ENCODE data around the gene HMGCS1. TPM values are rescaled to one million over a fixed set of nuclear protein-coding genes. Genes with fewer than 3 reads are reported as not detected.
"Not testable (repeated sequence)": the region's sequence is repeated elsewhere in the genome, so short reads cannot be mapped to it uniquely, and the experiment has no call there.

HMGCS1 gene
- total RNA-seq, 1 donor from 2014 or later: 146 TPM

DNA sequence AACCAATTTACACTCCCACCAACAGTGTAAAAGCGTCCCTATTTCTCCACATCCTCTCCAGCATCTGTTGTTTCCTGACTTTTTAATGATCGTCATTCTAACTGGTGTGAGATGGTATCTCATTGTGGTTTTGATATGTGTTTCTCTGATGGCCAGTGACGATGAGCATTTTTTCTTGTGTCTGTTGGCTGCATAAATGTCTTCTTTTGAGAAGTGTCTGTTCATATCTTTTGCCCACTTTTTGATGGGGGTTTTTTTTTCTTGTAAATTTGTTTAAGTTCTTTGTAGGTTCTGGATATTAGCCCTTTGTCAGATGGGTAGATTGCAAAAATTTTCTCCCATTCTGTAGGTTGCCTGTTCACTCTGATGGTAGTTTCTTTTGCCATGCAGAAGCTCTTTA lies 10.3 kb upstream of the HMGCS1 start:
- not testable (repeated sequence) for H3K4me3 ChIP-seq (ENCODE audit: insufficient read depth, low read depth, low read length); H3K9me3 ChIP-seq (ENCODE audit: insufficient read depth, low read depth, low read length); H3K27ac Mint-ChIP-seq (ENCODE audit: unreplicated experiment); H3K9ac ChIP-seq (ENCODE audit: low read length); H3K4me1 ChIP-seq (ENCODE audit: insufficient read depth, low read length); H3K4me1 Mint-ChIP-seq (ENCODE audit: low read depth, unreplicated experiment); H3K36me3 Mint-ChIP-seq (ENCODE audit: low read depth, unreplicated experiment); H3K36me3 ChIP-seq (ENCODE audit: insufficient read depth, low read length); H3K4me3 Mint-ChIP-seq (ENCODE audit: unreplicated experiment); H4K20me1 ChIP-seq (ENCODE audit: insufficient read depth, low read length); H3K27ac ChIP-seq (ENCODE audit: low read depth, low read length); H3K79me2 ChIP-seq (ENCODE audit: insufficient read depth, low read length); H3K27me3 Mint-ChIP-seq (ENCODE audit: low read depth, unreplicated experiment); H3K27me3 ChIP-seq (ENCODE audit: insufficient read depth, low read length); H2AFZ ChIP-seq (ENCODE audit: low read depth, low read length); H3K4me2 ChIP-seq (ENCODE audit: low read length); DNase-seq (ENCODE audit: low read depth); FAIRE-seq
- H3K9me3 Mint-ChIP-seq (ENCODE audit: unreplicated experiment): peaks cover 14% of the 10 kb centered on the region

DNA sequence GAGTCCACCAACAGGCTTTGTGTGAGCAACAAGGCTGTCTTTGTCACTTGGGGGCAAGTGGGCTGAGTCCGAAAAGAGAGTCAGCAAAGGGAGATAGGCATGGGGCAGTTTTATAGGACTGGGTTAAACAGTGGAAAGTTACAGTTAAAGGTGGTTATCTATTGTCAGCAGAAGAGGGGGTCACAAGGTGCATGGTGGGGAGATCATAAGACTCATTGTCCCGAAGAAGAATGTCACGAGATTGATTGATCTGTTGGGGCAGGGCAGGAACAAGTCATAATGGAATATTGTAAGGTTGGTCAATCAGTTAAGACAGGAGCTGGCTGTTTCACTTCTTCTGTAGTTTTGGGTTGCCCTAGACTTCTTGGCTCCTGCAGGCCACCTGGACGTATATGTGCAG lies 7.6 kb upstream of the HMGCS1 start:
- Mint-ChIP-seq H3K36me3 (ENCODE audit: low read depth, unreplicated experiment) (no peaks in the 10 kb centered on the region), H3K4me3 (ENCODE audit: unreplicated experiment) (no peak overlapping the region), H3K4me1 (ENCODE audit: low read depth, unreplicated experiment) (peaks cover 2% of the 10 kb centered on the region), H3K9me3 (ENCODE audit: unreplicated experiment) (peaks cover 2% of the 10 kb centered on the region), H3K27me3 (ENCODE audit: low read depth, unreplicated experiment) (no peaks in the 10 kb centered on the region), H3K27ac (ENCODE audit: unreplicated experiment) (no peak overlapping the region)
- TF ChIP-seq EZH2 (IDR thresholded peaks at IDR 0.05; ENCODE audit: insufficient read depth, low read length): no peak
- TF ChIP-seq, protein P1, sequence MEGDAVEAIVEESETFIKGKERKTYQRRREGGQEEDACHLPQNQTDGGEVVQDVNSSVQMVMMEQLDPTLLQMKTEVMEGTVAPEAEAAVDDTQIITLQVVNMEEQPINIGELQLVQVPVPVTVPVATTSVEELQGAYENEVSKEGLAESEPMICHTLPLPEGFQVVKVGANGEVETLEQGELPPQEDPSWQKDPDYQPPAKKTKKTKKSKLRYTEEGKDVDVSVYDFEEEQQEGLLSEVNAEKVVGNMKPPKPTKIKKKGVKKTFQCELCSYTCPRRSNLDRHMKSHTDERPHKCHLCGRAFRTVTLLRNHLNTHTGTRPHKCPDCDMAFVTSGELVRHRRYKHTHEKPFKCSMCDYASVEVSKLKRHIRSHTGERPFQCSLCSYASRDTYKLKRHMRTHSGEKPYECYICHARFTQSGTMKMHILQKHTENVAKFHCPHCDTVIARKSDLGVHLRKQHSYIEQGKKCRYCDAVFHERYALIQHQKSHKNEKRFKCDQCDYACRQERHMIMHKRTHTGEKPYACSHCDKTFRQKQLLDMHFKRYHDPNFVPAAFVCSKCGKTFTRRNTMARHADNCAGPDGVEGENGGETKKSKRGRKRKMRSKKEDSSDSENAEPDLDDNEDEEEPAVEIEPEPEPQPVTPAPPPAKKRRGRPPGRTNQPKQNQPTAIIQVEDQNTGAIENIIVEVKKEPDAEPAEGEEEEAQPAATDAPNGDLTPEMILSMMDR (IDR thresholded peaks at IDR 0.05; ENCODE audit: insufficient read depth, low read depth, low read length): no peak
- no peak overlapping the region for H3K27ac ChIP-seq (ENCODE audit: low read depth, low read length)
- H4K20me1 ChIP-seq (ENCODE audit: insufficient read depth, low read length): no peaks in the 10 kb centered on the region
- no peak overlapping the region for H3K9ac ChIP-seq (ENCODE audit: low read length)
- H2AFZ ChIP-seq (ENCODE audit: low read depth, low read length): no peak overlapping the region
- FAIRE-seq (no peak), DNase-seq (ENCODE audit: low read depth) (no peak)
- no peak overlapping the region for H3K4me3 ChIP-seq (ENCODE audit: insufficient read depth, low read depth, low read length)
- no peaks in the 10 kb centered on the region for H3K36me3 ChIP-seq (ENCODE audit: insufficient read depth, low read length)
- H3K4me2 ChIP-seq (ENCODE audit: low read length): no peak overlapping the region
- no peaks in the 10 kb centered on the region for H3K4me1 ChIP-seq (ENCODE audit: insufficient read depth, low read length)
- H3K9me3 ChIP-seq (ENCODE audit: insufficient read depth, low read depth, low read length): no peaks in the 10 kb centered on the region
- no peaks in the 10 kb centered on the region for H3K79me2 ChIP-seq (ENCODE audit: insufficient read depth, low read length)
- H3K27me3 ChIP-seq (ENCODE audit: insufficient read depth, low read length): no peaks in the 10 kb centered on the region

DNA sequence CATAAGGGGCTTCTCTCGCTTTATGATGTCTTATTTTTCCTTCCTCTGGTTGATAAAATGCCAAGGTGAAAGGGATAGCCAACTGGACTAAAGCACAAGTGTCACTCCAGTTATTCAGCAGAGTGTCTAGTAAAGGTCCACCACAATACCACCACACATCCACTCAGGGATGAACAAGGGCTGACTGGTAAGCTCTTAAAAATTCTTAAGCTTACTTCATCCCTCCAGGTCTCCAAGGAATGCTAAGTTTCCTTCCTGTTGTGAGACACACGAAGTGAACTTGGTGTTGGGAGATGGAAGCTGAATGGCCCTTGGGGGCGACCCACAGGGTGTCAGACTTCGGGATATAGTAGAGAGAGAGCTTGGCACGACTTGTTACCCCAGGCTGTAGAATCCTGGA lies 3.2 kb upstream of the HMGCS1 start:
- Histone ChIP-seq H3K9ac (ENCODE audit: low read length) (no peak overlapping the region), H3K4me2 (ENCODE audit: low read length) (no peak overlapping the region), H2AFZ (ENCODE audit: low read depth, low read length) (no peak overlapping the region), H3K4me1 (ENCODE audit: insufficient read depth, low read length) (peaks cover 14% of the 10 kb centered on the region), H3K9me3 (ENCODE audit: insufficient read depth, low read depth, low read length) (no peaks in the 10 kb centered on the region), H3K27me3 (ENCODE audit: insufficient read depth, low read length) (no peaks in the 10 kb centered on the region), H3K4me3 (ENCODE audit: insufficient read depth, low read depth, low read length) (no peak overlapping the region), H4K20me1 (ENCODE audit: insufficient read depth, low read length) (peaks cover 15% of the 10 kb centered on the region), H3K36me3 (ENCODE audit: insufficient read depth, low read length) (no peaks in the 10 kb centered on the region), H3K79me2 (ENCODE audit: insufficient read depth, low read length) (peaks cover 17% of the 10 kb centered on the region), H3K27ac (ENCODE audit: low read depth, low read length) (no peak overlapping the region)
- Mint-ChIP-seq H3K27me3 (ENCODE audit: low read depth, unreplicated experiment) (no peaks in the 10 kb centered on the region), H3K27ac (ENCODE audit: unreplicated experiment) (no peak overlapping the region), H3K36me3 (ENCODE audit: low read depth, unreplicated experiment) (peaks cover 2% of the 10 kb centered on the region), H3K4me3 (ENCODE audit: unreplicated experiment) (no peak overlapping the region), H3K9me3 (ENCODE audit: unreplicated experiment) (peaks cover 2% of the 10 kb centered on the region), H3K4me1 (ENCODE audit: low read depth, unreplicated experiment) (peaks cover 33% of the 10 kb centered on the region)
- no peak for DNase-seq (ENCODE audit: low read depth)
- FAIRE-seq: no peak
- no peak for TF ChIP-seq EZH2 (IDR thresholded peaks at IDR 0.05; ENCODE audit: insufficient read depth, low read length)
- TF ChIP-seq, protein P1 (IDR thresholded peaks at IDR 0.05; ENCODE audit: insufficient read depth, low read depth, low read length): no peak

Measured in astrocyte (in vitro differentiated cells and primary cell).